Prostate gland (tissue), 2 donors: ENCODE results near the gene KIF5B.

Experiments used
- CTCF ChIP-seq, 4 experiments: fragments of 200-600 bp in 2 of 4; fragments of 450-650 bp in 2 of 4; sonication (generic) in 2 of 4; IDR thresholded peaks; 1 replicate in 3 of 4; 2 replicates in 1 of 4; pipeline ENCODE4 v1.5.1; 2016 to 2019; ENCODE audit warnings: antibody characterized with exemption in 4 of 4, mild to moderate bottlenecking in 2 of 4, moderate library complexity in 2 of 4
- POLR2A ChIP-seq: fragments of 450-650 bp; IDR thresholded peaks from one replicate; pipeline ENCODE4 v1.6.1; 2016; ENCODE audit warnings: antibody characterized with exemption, mild to moderate bottlenecking
- POLR2AphosphoS5 ChIP-seq: sonication (generic); formaldehyde crosslinking; IDR thresholded peaks from one replicate; pipeline ENCODE4 v1.6.1; 2017; ENCODE audit warnings: antibody characterized with exemption

- no peak for TF ChIP-seq POLR2AphosphoS5
- no peak for TF ChIP-seq CTCF (IDR thresholded peaks at IDR 0.05)
- TF ChIP-seq POLR2A, result no peak
Measured at GRCh38 chr10:32017044-32017443, 39.2 kb downstream of the KIF5B start.
